OCI-LY3 (cell line): ENCODE data around the gene GPR135.
"Not testable (repeated sequence)": the region's sequence is repeated elsewhere in the genome, so short reads cannot be mapped to it uniquely, and the experiment has no call there.

ENCODE experiments used
- H2AFZ ChIP-seq: fragments of 200-600, 300-600 bp; shearing (Covaris generic); 2 replicates; pipeline ENCODE4 v1.6.0; 2014; ENCODE audit warnings: antibody characterized with exemption, low read depth, low read length
- H3K27ac ChIP-seq: fragments of 200-600, 300-600 bp; sonication (generic); 2 replicates; pipeline ENCODE4 v1.5.1; 2014; ENCODE audit warnings: mild to moderate bottlenecking, low read length, moderate library complexity, mixed read lengths
- H3K27me3 ChIP-seq: fragments of 200-600, 300-600 bp; sonication (generic); 2 replicates; pipeline ENCODE4 v1.6.1; 2014; ENCODE audit warnings: low read depth, low read length, mixed read lengths
- H3K36me3 ChIP-seq: fragments of 200-600, 300-600 bp; sonication (generic); replicated peaks from 2 replicates; pipeline ENCODE3; 2014; ENCODE audit warnings: low read depth, low read length, mixed read lengths
- H3K4me1 ChIP-seq: fragments of 300-600, 200-600 bp; sonication (generic); 2 replicates; pipeline ENCODE4 v1.6.1; 2014; ENCODE audit warnings: low read length, mixed read lengths
- H3K4me2 ChIP-seq: fragments of 200-600, 300-600 bp; sonication (generic); 2 replicates; pipeline ENCODE4 v1.6.1; 2014; ENCODE audit warnings: low read length, mixed read lengths
- H3K4me3 ChIP-seq: fragments of 300-600, 200-600 bp; sonication (generic); 2 replicates; pipeline ENCODE4 v1.5.1; 2014; ENCODE audit warnings: antibody characterized with exemption, mild to moderate bottlenecking, low read length, moderate library complexity
- H3K79me2 ChIP-seq: fragments of 300-600, 200-600 bp; shearing (Covaris generic); 2 replicates; pipeline ENCODE4 v1.6.1; 2014; ENCODE audit warnings: mild to moderate bottlenecking, low read length, mixed read lengths
- H3K9ac ChIP-seq: fragments of 300-600, 200-600 bp; shearing (Covaris generic); 2 replicates; pipeline ENCODE4 v1.6.0; 2014; ENCODE audit warnings: mild to moderate bottlenecking, low read length, moderate library complexity
- H3K9me3 ChIP-seq: fragments of 200-600, 300-600 bp; shearing (Covaris generic); 2 replicates; pipeline ENCODE4 v1.6.1; 2014; ENCODE audit warnings: low read length, mixed read lengths; ENCODE audit not compliant: insufficient read depth
- H4K20me1 ChIP-seq: fragments of 200-600, 300-600 bp; sonication (generic); 2 replicates; pipeline ENCODE4 v1.6.1; 2016; ENCODE audit warnings: low read length, mixed read lengths; ENCODE audit not compliant: insufficient read depth
- EZH2phosphoT487 ChIP-seq: fragments of 200-600 bp; shearing (Covaris generic); IDR thresholded peaks from 2 replicates; pipeline ENCODE4 v1.6.1; 2018; ENCODE audit warnings: antibody characterized with exemption, mixed run types, low read depth
- TF ChIP-seq, protein P1 (sequence below): fragments of 200-600, 300-600 bp; sonication (generic); IDR thresholded peaks from 2 replicates; pipeline ENCODE4 v1.5.1; 2014; ENCODE audit warnings: antibody characterized with exemption, low read length, low read depth

GPR135 gene

DNA sequence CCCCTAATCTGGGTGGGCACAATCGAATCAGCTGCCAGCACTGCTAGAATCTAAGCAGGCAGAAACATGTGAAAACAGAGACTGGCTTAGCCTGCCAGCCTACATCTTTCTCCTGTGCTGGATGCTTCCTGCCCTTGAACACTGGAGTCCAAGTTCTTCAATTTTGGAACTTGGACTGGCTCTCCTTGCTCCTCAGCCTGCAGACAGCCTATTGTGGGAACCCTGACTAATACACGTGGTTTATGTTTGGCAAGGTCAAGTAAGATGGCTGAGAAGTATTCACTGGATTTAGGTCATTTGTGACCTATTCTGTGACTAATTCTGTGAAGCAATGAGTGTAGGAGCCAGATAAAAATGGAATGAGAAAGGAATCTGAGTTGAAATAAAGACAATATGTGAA, 11.0 kb downstream of the GPR135 start:
- no peak overlapping the region for H2AFZ ChIP-seq
- H4K20me1 ChIP-seq, result no peaks in the 10 kb centered on the region
- no peak overlapping the region for H3K27ac ChIP-seq
- no peaks in the 10 kb centered on the region for H3K79me2 ChIP-seq
- no peaks in the 10 kb centered on the region for H3K9me3 ChIP-seq
- H3K27me3 ChIP-seq, result no peaks in the 10 kb centered on the region
- no peak overlapping the region for H3K4me2 ChIP-seq
- peaks cover 22% of the 10 kb centered on the region for H3K36me3 ChIP-seq
- H3K4me3 ChIP-seq, result no peak overlapping the region
- no peak overlapping the region for H3K9ac ChIP-seq
- no peak for TF ChIP-seq EZH2phosphoT487
- TF ChIP-seq, protein P1, sequence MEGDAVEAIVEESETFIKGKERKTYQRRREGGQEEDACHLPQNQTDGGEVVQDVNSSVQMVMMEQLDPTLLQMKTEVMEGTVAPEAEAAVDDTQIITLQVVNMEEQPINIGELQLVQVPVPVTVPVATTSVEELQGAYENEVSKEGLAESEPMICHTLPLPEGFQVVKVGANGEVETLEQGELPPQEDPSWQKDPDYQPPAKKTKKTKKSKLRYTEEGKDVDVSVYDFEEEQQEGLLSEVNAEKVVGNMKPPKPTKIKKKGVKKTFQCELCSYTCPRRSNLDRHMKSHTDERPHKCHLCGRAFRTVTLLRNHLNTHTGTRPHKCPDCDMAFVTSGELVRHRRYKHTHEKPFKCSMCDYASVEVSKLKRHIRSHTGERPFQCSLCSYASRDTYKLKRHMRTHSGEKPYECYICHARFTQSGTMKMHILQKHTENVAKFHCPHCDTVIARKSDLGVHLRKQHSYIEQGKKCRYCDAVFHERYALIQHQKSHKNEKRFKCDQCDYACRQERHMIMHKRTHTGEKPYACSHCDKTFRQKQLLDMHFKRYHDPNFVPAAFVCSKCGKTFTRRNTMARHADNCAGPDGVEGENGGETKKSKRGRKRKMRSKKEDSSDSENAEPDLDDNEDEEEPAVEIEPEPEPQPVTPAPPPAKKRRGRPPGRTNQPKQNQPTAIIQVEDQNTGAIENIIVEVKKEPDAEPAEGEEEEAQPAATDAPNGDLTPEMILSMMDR, result no peak
- H3K4me1 ChIP-seq, result no peaks in the 10 kb centered on the region

DNA sequence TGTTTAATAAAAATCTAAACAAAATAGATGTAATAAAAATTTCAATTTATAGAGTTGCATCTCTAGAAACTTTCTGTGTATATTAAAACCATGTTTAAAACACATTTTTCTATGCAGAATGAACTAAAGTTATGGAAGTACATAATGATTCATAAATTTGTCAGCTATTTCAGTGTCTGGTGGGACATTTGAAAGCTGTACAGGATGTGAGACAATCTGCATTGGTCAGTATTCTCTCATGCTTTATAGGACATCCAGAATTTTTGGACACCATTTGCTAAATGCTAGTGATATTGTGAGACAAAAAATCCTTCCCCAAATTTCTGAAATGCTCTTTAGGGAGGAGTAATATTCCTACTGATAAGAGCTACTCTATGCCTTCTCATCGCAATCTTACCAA, 13.3 kb downstream of the GPR135 start:
- no peaks in the 10 kb centered on the region for H3K9me3 ChIP-seq
- no peaks in the 10 kb centered on the region for H3K4me1 ChIP-seq
- TF ChIP-seq, protein P1, result no peak
- TF ChIP-seq EZH2phosphoT487, result no peak
- H3K4me3 ChIP-seq, result no peak overlapping the region
- H3K79me2 ChIP-seq, result no peaks in the 10 kb centered on the region
- H4K20me1 ChIP-seq, result no peaks in the 10 kb centered on the region
- no peak overlapping the region for H2AFZ ChIP-seq
- peaks cover 6% of the 10 kb centered on the region for H3K36me3 ChIP-seq
- no peak overlapping the region for H3K9ac ChIP-seq
- H3K27me3 ChIP-seq, result no peaks in the 10 kb centered on the region
- no peak overlapping the region for H3K27ac ChIP-seq
- H3K4me2 ChIP-seq, result no peak overlapping the region

DNA sequence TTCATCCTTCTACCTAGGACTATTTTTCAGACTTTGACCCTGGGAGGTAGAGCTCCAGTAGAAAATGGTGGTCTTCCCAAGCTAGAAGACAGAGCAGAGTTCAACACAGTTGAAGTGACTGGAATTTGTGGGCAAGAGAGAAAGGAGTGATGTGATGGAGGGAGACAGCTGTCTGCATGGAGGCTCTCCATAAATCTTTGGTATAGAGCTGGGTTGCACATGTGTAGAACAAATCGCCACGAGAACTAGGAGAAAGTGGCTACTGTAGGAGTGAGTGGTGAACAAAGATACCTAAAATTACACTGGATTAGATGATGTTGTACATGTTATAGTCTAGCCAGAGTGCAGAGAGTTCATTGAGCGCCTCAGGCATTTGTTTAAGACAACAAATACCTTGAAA, 14.5 kb downstream of the GPR135 start:
- H3K36me3 ChIP-seq, result peaks cover 2% of the 10 kb centered on the region
- H3K9ac ChIP-seq, result no peak overlapping the region
- H3K4me3 ChIP-seq, result no peak overlapping the region
- H3K79me2 ChIP-seq, result no peaks in the 10 kb centered on the region
- TF ChIP-seq, protein P1, result no peak
- no peak for TF ChIP-seq EZH2phosphoT487
- no peak overlapping the region for H2AFZ ChIP-seq
- H4K20me1 ChIP-seq, result no peaks in the 10 kb centered on the region
- H3K4me1 ChIP-seq, result no peaks in the 10 kb centered on the region
- no peaks in the 10 kb centered on the region for H3K27me3 ChIP-seq
- H3K27ac ChIP-seq, result no peak overlapping the region
- no peak overlapping the region for H3K4me2 ChIP-seq
- H3K9me3 ChIP-seq, result no peaks in the 10 kb centered on the region

DNA sequence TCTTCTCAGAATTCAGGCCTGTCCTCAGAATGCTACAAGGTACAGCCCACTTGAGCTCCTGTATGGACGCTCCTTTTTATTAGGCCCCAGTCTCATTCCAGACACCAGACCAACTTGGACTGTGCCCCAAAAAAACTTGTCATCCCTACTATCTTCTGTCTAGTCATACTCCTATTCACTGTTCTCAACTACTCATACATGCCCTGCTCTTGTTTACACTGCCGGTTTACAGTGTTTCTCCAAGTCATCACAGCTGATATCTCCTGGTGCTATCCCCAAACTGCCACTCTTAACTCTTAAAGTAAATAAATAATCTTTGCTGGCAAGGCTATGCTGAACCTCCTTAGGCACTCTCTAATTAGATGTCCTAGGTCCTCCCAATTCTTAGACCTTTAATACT, 16.5 kb downstream of the GPR135 start:
- not testable (repeated sequence) for H3K27me3 ChIP-seq, H3K4me1 ChIP-seq, H3K4me2 ChIP-seq, H3K36me3 ChIP-seq, H3K4me3 ChIP-seq, H2AFZ ChIP-seq, H3K9me3 ChIP-seq, H3K9ac ChIP-seq, H3K79me2 ChIP-seq, H3K27ac ChIP-seq, H4K20me1 ChIP-seq
